Measurements from ENCODE around the gene PACRG. TPM values are rescaled to one million over a fixed set of nuclear protein-coding genes. Genes with fewer than 3 reads are reported as not detected.

Gene PACRG
- polyA plus RNA-seq, 3 donors: not detected

GRCh38 chr6:163264662-163265035, 536.9 kb downstream of the PACRG start:
- no peaks in the 10 kb centered on the region for H3K9me3 ChIP-seq (replicated peaks in 1 of 2; ENCODE audit: control insufficient read depth in 1 of 2, insufficient read depth in 1 of 2, low read length in 2 of 2)
- H3K4me3 ChIP-seq (replicated peaks in 1 of 3; ENCODE audit: low read depth in 2 of 3, low read length in 3 of 3): no peak overlapping the region
- peaks cover 9 to 12% of the 10 kb centered on the region in 2 donors for H3K4me1 ChIP-seq (ENCODE audit: control insufficient read depth in 1 of 2, insufficient read depth in 2 of 2, low read length in 2 of 2)
- Mint-ChIP-seq H3K4me1 (peaks cover 14% of the 10 kb centered on the region), H3K36me3 (no peaks in the 10 kb centered on the region), H3K9me3 (no peaks in the 10 kb centered on the region), H3K27ac (no peak overlapping the region), H3K27me3 (ENCODE audit: low read depth in 3 of 3) (peaks cover 0 to 4% (median 3%) of the 10 kb centered on the region in 3 donors), H3K4me3 (no peak overlapping the region)
- H2AFZ ChIP-seq (ENCODE audit: insufficient read depth, low read depth, low read length, poor library complexity, severe bottlenecking): no peak overlapping the region
- H3K9ac ChIP-seq (ENCODE audit: insufficient read depth, low read length, poor library complexity, severe bottlenecking): no peak overlapping the region
- H3K4me2 ChIP-seq (replicated peaks; ENCODE audit: extremely low read depth, low read length, poor library complexity, severe bottlenecking): no peak overlapping the region
- H4K20me1 ChIP-seq (ENCODE audit: insufficient read depth, low read length): no peaks in the 10 kb centered on the region
- DNase-seq: no peak
- H3K36me3 ChIP-seq (replicated peaks in 1 of 2; ENCODE audit: control insufficient read depth in 1 of 2, insufficient read depth in 2 of 2, low read length in 2 of 2): no peaks in the 10 kb centered on the region
- no peak for TF ChIP-seq CTCF (IDR thresholded peaks at IDR 0.05)
- H3K79me2 ChIP-seq (ENCODE audit: insufficient read depth, low read length): no peaks in the 10 kb centered on the region
- intact Hi-C loops (cut with micrococcal nuclease): no loop called here
- H3K27ac ChIP-seq (ENCODE audit: low read depth in 1 of 2, low read length in 2 of 2): no peak overlapping the region
- 100% methylated on average over 3 of the region's 6 CpGs for WGBS (ENCODE audit: insufficient coverage)
- H3K27me3 ChIP-seq (ENCODE audit: control insufficient read depth in 2 of 2, insufficient read depth in 2 of 2, low read length in 2 of 2): no peaks in the 10 kb centered on the region

- H3K9me3 ChIP-seq (replicated peaks in 1 of 2; ENCODE audit: control insufficient read depth in 1 of 2, insufficient read depth in 1 of 2, low read length in 2 of 2): no peaks in the 10 kb centered on the region
- WGBS (ENCODE audit: insufficient coverage): no CpG with 5 or more reads among the region's 1 CpG
- peaks cover 2 to 5% (median 5%) of the 10 kb centered on the region in 3 donors for H3K27me3 Mint-ChIP-seq (ENCODE audit: low read depth in 3 of 3)
- H3K36me3 Mint-ChIP-seq: no peaks in the 10 kb centered on the region
- DNase-seq: no peak
- H3K36me3 ChIP-seq (replicated peaks in 1 of 2; ENCODE audit: control insufficient read depth in 1 of 2, insufficient read depth in 2 of 2, low read length in 2 of 2): no peaks in the 10 kb centered on the region
- H2AFZ ChIP-seq (ENCODE audit: insufficient read depth, low read depth, low read length, poor library complexity, severe bottlenecking): no peak overlapping the region
- H3K4me3 ChIP-seq (replicated peaks in 1 of 3; ENCODE audit: low read depth in 2 of 3, low read length in 3 of 3): no peak overlapping the region
- no peak overlapping the region for H3K4me3 Mint-ChIP-seq
- no peak overlapping the region for H3K4me2 ChIP-seq (replicated peaks; ENCODE audit: extremely low read depth, low read length, poor library complexity, severe bottlenecking)
- TF ChIP-seq CTCF (IDR thresholded peaks at IDR 0.05): no peak
- H3K9me3 Mint-ChIP-seq: peaks cover 3 to 10% (median 5%) of the 10 kb centered on the region in 7 donors
- H3K79me2 ChIP-seq (ENCODE audit: insufficient read depth, low read length): no peaks in the 10 kb centered on the region
- no peaks in the 10 kb centered on the region for H3K27me3 ChIP-seq (ENCODE audit: control insufficient read depth in 2 of 2, insufficient read depth in 2 of 2, low read length in 2 of 2)
- no peak overlapping the region for H3K27ac Mint-ChIP-seq
- H4K20me1 ChIP-seq (ENCODE audit: insufficient read depth, low read length): no peaks in the 10 kb centered on the region
- intact Hi-C loops (cut with micrococcal nuclease): no loop called here
- no peaks in the 10 kb centered on the region for H3K4me1 Mint-ChIP-seq
- H3K9ac ChIP-seq (ENCODE audit: insufficient read depth, low read length, poor library complexity, severe bottlenecking): no peak overlapping the region
- no peak overlapping the region for H3K27ac ChIP-seq (ENCODE audit: low read depth in 1 of 2, low read length in 2 of 2)
- H3K4me1 ChIP-seq (ENCODE audit: control insufficient read depth in 1 of 2, insufficient read depth in 2 of 2, low read length in 2 of 2): no peaks in the 10 kb centered on the region
Measured at GRCh38 chr6:163281634-163282033, 553.9 kb downstream of the PACRG start.
